Naive thymus-derived CD4-positive, alpha-beta T cell (primary cell): ENCODE results near the gene LGALS8. TPM values are rescaled to one million over a fixed set of nuclear protein-coding genes. Genes with fewer than 3 reads are reported as not detected.

ENCODE experiments used
- ATAC-seq: fragments of 150-1000 bp; cut with Tn5 transposase; 2 replicates; pipeline ENCODE4 v1.10.0; 2021; ENCODE audit warnings: mild to moderate bottlenecking, moderate library complexity
- CTCF ChIA-PET: fragments of 350-600 bp; sonication (Branson Sonifier 250); formaldehyde crosslinking; loops from one replicate; lab custom pipeline; 2021; ENCODE audit warnings: antibody characterized with exemption; lab: Charles Lee
- POLR2A ChIA-PET: fragments of 350-600 bp; sonication (Branson Sonifier 250); formaldehyde crosslinking; loops from one replicate; lab custom pipeline; 2021; ENCODE audit warnings: antibody characterized with exemption, inconsistent platforms; lab: Charles Lee
- DNase-seq, 9 donors: peaks; one replicate each; pipeline versions ENCODE4 v3.0.0 to v3.0.0-alpha.2; 2020 to 2022; ENCODE audit warnings: mixed read lengths in 1 of 9
- H3K27ac ChIP-seq: one replicate; pipeline ENCODE4 v1.7.0; 2013; ENCODE audit warnings: mild to moderate bottlenecking, low read depth, low read length, moderate library complexity
- H3K27me3 ChIP-seq, 2 donors: one replicate each; pipeline ENCODE4 v1.7.0; 2013; ENCODE audit warnings: low read length in 2 of 2, mild to moderate bottlenecking in 2 of 2, moderate library complexity in 2 of 2; ENCODE audit not compliant: control insufficient read depth in 2 of 2, insufficient read depth in 2 of 2
- H3K36me3 ChIP-seq, 3 experiments: 1 replicate in 2 of 3; 2 replicates in 1 of 3; pipeline ENCODE4 v1.7.0; 2013; ENCODE audit warnings: low read length in 3 of 3, mild to moderate bottlenecking in 3 of 3, moderate library complexity in 1 of 3; ENCODE audit not compliant: insufficient read depth in 3 of 3, control insufficient read depth in 2 of 3
- H3K4me1 ChIP-seq, 2 donors: one replicate each; pipeline ENCODE4 v1.7.0; 2013; ENCODE audit warnings: low read length in 2 of 2, mild to moderate bottlenecking in 2 of 2, moderate library complexity in 1 of 2; ENCODE audit not compliant: control insufficient read depth in 2 of 2, insufficient read depth in 2 of 2
- H3K4me3 ChIP-seq: 2 replicates; pipeline ENCODE4 v1.7.0; 2013; ENCODE audit warnings: mild to moderate bottlenecking, low read length
- H3K9me3 ChIP-seq, 3 experiments: 1 replicate in 2 of 3; 2 replicates in 1 of 3; pipeline ENCODE4 v1.7.0; 2013; ENCODE audit warnings: low read length in 3 of 3; ENCODE audit not compliant: control insufficient read depth in 2 of 3
- H3K27ac Mint-ChIP-seq, 9 donors: one replicate each; pipeline ENCODE4 v1.8.0; 2020 to 2022; ENCODE audit warnings: mixed read lengths in 9 of 9, mild to moderate bottlenecking in 8 of 9, moderate library complexity in 5 of 9, inconsistent platforms in 2 of 9
- H3K27me3 Mint-ChIP-seq, 5 donors: one replicate each; pipeline ENCODE4 v1.8.0; 2021 to 2022; ENCODE audit warnings: mixed read lengths in 5 of 5, mild to moderate bottlenecking in 1 of 5
- H3K36me3 Mint-ChIP-seq, 5 donors: one replicate each; pipeline ENCODE4 v1.8.0; 2020 to 2022; ENCODE audit warnings: mixed read lengths in 5 of 5, mild to moderate bottlenecking in 3 of 5, inconsistent platforms in 1 of 5
- H3K4me1 Mint-ChIP-seq, 7 donors: one replicate each; pipeline ENCODE4 v1.8.0; 2020 to 2022; ENCODE audit warnings: mixed read lengths in 7 of 7, mild to moderate bottlenecking in 3 of 7, inconsistent platforms in 1 of 7
- H3K4me3 Mint-ChIP-seq, 10 donors: one replicate each; pipeline ENCODE4 v1.8.0; 2020 to 2022; ENCODE audit warnings: mild to moderate bottlenecking in 10 of 10, mixed read lengths in 10 of 10, moderate library complexity in 6 of 10, inconsistent platforms in 2 of 10
- H3K9me3 Mint-ChIP-seq, 11 donors: one replicate each; pipeline ENCODE4 v1.8.0; 2020 to 2022; ENCODE audit warnings: mixed read lengths in 11 of 11, mild to moderate bottlenecking in 4 of 11, inconsistent platforms in 1 of 11, moderate library complexity in 1 of 11
- intact Hi-C, 2 donors: fragments of 100-400 bp; cut with micrococcal nuclease; formaldehyde crosslinking; loops; one replicate each; pipeline ENCODE4 v1.15.1; 2023
- polyA plus RNA-seq, 2 donors: library from polyadenylated mRNA; unstranded; fragments of 300-500 nt; fragmentation: Illumina TruSeq; gene quantifications; one replicate each; pipeline ENCODE4 v1.2.3, GENCODE V29; 2021
- total RNA-seq, 6 experiments: library from RNA in 5 of 6; stranded (reverse) in 5 of 6; gene quantifications; 1 replicate in 5 of 6; 2 replicates in 1 of 6; pipeline ENCODE4 v1.2.3 and lab custom pipeline; 2021 to 2026

LGALS8 gene
- total and polyA plus RNA-seq, 7 experiments from 2014 or later, result 41.3 to 143 (median 125) TPM

- ATAC-seq, result peak; percentile 69
- peak in 6 of 9 donors; percentile 12 to 45 (median 32) for DNase-seq
- H3K36me3 ChIP-seq, result no peaks in the 10 kb centered on the region
- intact Hi-C loops, result loop anchor here (1.0 kb wide), 2 partner anchors 381 to 387 kb away; no protein-coding TSS in a partner anchor
- no peak overlapping the region for H3K4me3 ChIP-seq
- Mint-ChIP-seq H3K27me3 (peaks cover 0 to 26% (median 18%) of the 10 kb centered on the region in 5 donors), H3K36me3 (no peaks in the 10 kb centered on the region), H3K4me1 (peaks cover 5 to 15% (median 7%) of the 10 kb centered on the region in 7 donors), H3K27ac (no peak overlapping the region), H3K9me3 (no peaks in the 10 kb centered on the region), H3K4me3 (no peak overlapping the region)
- ChIA-PET POLR2A (no interaction called here), CTCF (interaction anchor here (0.7 to 1.5 kb wide), 4 partner anchors 40 to 393 kb away, joined by 3 to 5 read pairs (median 4); no protein-coding TSS in a partner anchor)
- no peaks in the 10 kb centered on the region for H3K27me3 ChIP-seq
- H3K27ac ChIP-seq, result no peak overlapping the region
- H3K4me1 ChIP-seq, result no peaks in the 10 kb centered on the region
- H3K9me3 ChIP-seq, result no peaks in the 10 kb centered on the region
Measured at GRCh38 chr1:236489710-236490377, 33.9 kb upstream of the LGALS8 start.

- H3K36me3 Mint-ChIP-seq, result no peaks in the 10 kb centered on the region
- Histone ChIP-seq H3K27ac (no peak overlapping the region), H3K4me1 (no peaks in the 10 kb centered on the region), H3K36me3 (no peaks in the 10 kb centered on the region), H3K27me3 (no peaks in the 10 kb centered on the region), H3K9me3 (no peaks in the 10 kb centered on the region), H3K4me3 (no peak overlapping the region)
- peak overlapping the region in 2 of 10 donors; percentile 14 to 55 for H3K4me3 Mint-ChIP-seq
- POLR2A ChIA-PET, result no interaction called here
- ATAC-seq, result no peak
- CTCF ChIA-PET, result interaction anchor here (1.1 to 1.7 kb wide), 2 partner anchors 12 to 385 kb away, joined by 3 to 5 read pairs; no protein-coding TSS in a partner anchor
- intact Hi-C loops, result no loop called here
- H3K27ac Mint-ChIP-seq, result peak overlapping the region in 1 of 9 donors; percentile 3
- DNase-seq, result no peak
- peaks cover 4 to 27% (median 18%) of the 10 kb centered on the region in 5 donors for H3K27me3 Mint-ChIP-seq
- H3K4me1 Mint-ChIP-seq, result peaks cover 5 to 18% (median 9%) of the 10 kb centered on the region in 7 donors
- no peaks in the 10 kb centered on the region for H3K9me3 Mint-ChIP-seq
Measured at GRCh38 chr1:236491469-236492136, 32.2 kb upstream of the LGALS8 start.

- no peak for DNase-seq
Measured at GRCh38 chr1:236492378-236492777, 31.4 kb upstream of the LGALS8 start.

GRCh38 chr1:236494082-236494481 is 29.7 kb upstream of the LGALS8 start:
- DNase-seq (no peak), ATAC-seq (no peak)
- H3K4me1 Mint-ChIP-seq, result peaks cover 5 to 18% (median 9%) of the 10 kb centered on the region in 7 donors
- POLR2A ChIA-PET, result no interaction called here
- no peaks in the 10 kb centered on the region for H3K9me3 Mint-ChIP-seq
- H3K27me3 Mint-ChIP-seq, result peaks cover 9 to 27% (median 18%) of the 10 kb centered on the region in 5 donors
- Histone ChIP-seq H3K27ac (no peak overlapping the region), H3K4me3 (no peak overlapping the region), H3K27me3 (no peaks in the 10 kb centered on the region), H3K36me3 (no peaks in the 10 kb centered on the region), H3K9me3 (no peaks in the 10 kb centered on the region), H3K4me1 (no peaks in the 10 kb centered on the region)
- no peak overlapping the region for H3K27ac Mint-ChIP-seq
- H3K36me3 Mint-ChIP-seq, result no peaks in the 10 kb centered on the region
- intact Hi-C loops, result no loop called here
- no peak overlapping the region for H3K4me3 Mint-ChIP-seq
- CTCF ChIA-PET, result no interaction called here

More at GRCh38 chr1:236492378-236492777, 31.4 kb upstream of the LGALS8 start:
- Mint-ChIP-seq H3K27ac (no peak overlapping the region), H3K4me3 (no peak overlapping the region), H3K4me1 (peaks cover 5 to 18% (median 9%) of the 10 kb centered on the region in 7 donors), H3K9me3 (no peaks in the 10 kb centered on the region), H3K36me3 (no peaks in the 10 kb centered on the region), H3K27me3 (peaks cover 8 to 27% (median 18%) of the 10 kb centered on the region in 5 donors)
- intact Hi-C loops, result no loop called here
- no peak overlapping the region for H3K4me3 ChIP-seq
- no peak overlapping the region for H3K27ac ChIP-seq
- no peaks in the 10 kb centered on the region for H3K9me3 ChIP-seq
- CTCF ChIA-PET, result interaction anchor here (1.1 to 1.7 kb wide), 2 partner anchors 11 to 386 kb away, joined by 3 to 5 read pairs; no protein-coding TSS in a partner anchor
- ATAC-seq, result no peak
- no peaks in the 10 kb centered on the region for H3K36me3 ChIP-seq
- H3K4me1 ChIP-seq, result no peaks in the 10 kb centered on the region
- POLR2A ChIA-PET, result interaction anchor here (0.7 to 1.0 kb wide), 2 partner anchors 25 to 622 kb away, joined by 3 read pairs; no protein-coding TSS in a partner anchor
- no peaks in the 10 kb centered on the region for H3K27me3 ChIP-seq

- Mint-ChIP-seq H3K27me3 (peaks cover 9 to 25% (median 16%) of the 10 kb centered on the region in 5 donors), H3K36me3 (no peaks in the 10 kb centered on the region), H3K4me3 (no peak overlapping the region), H3K27ac (no peak overlapping the region), H3K9me3 (no peaks in the 10 kb centered on the region), H3K4me1 (peaks cover 5 to 18% (median 7%) of the 10 kb centered on the region in 7 donors)
- ChIA-PET CTCF (no interaction called here), POLR2A (no interaction called here)
- intact Hi-C loops, result no loop called here
- Histone ChIP-seq H3K9me3 (no peaks in the 10 kb centered on the region), H3K36me3 (no peaks in the 10 kb centered on the region), H3K4me3 (no peak overlapping the region), H3K27ac (no peak overlapping the region), H3K27me3 (no peaks in the 10 kb centered on the region), H3K4me1 (no peaks in the 10 kb centered on the region)
- no peak for ATAC-seq
- no peak for DNase-seq
Measured at GRCh38 chr1:236494586-236495466, 29.0 kb upstream of the LGALS8 start.

GRCh38 chr1:236495467-236496112 is 28.2 kb upstream of the LGALS8 start:
- ATAC-seq, result no peak
- CTCF ChIA-PET, result no interaction called here
- Histone ChIP-seq H3K27me3 (no peaks in the 10 kb centered on the region), H3K27ac (no peak overlapping the region), H3K4me3 (no peak overlapping the region), H3K36me3 (no peaks in the 10 kb centered on the region), H3K4me1 (no peaks in the 10 kb centered on the region), H3K9me3 (no peaks in the 10 kb centered on the region)
- POLR2A ChIA-PET, result no interaction called here
- H3K27me3 Mint-ChIP-seq, result peaks cover 9 to 23% (median 15%) of the 10 kb centered on the region in 5 donors
- intact Hi-C loops, result no loop called here
- no peaks in the 10 kb centered on the region for H3K9me3 Mint-ChIP-seq
- peak overlapping the region in 1 of 9 donors; percentile 20 for H3K27ac Mint-ChIP-seq
- DNase-seq, result no peak
- no peaks in the 10 kb centered on the region for H3K36me3 Mint-ChIP-seq
- H3K4me3 Mint-ChIP-seq, result no peak overlapping the region
- H3K4me1 Mint-ChIP-seq, result peaks cover 5 to 17% (median 7%) of the 10 kb centered on the region in 7 donors
